Chondrocyte (in vitro differentiated cells): ENCODE measurements around the gene FMNL2. TPM values are rescaled to one million over a fixed set of nuclear protein-coding genes. Genes with fewer than 3 reads are reported as not detected.
A peak's percentile ranks its signal among the peaks of the same experiment; 100 is the strongest.

ENCODE experiments used
- DNase-seq: peaks from one replicate; pipeline ENCODE4 v3.0.0; 2021; ENCODE audit warnings: mixed read lengths, low spot score
- H3K27ac Mint-ChIP-seq: one replicate; pipeline ENCODE4 v1.8.0; 2021; ENCODE audit warnings: mild to moderate bottlenecking, moderate library complexity, mixed read lengths; ENCODE audit not compliant: unreplicated experiment
- H3K27me3 Mint-ChIP-seq: 2 replicates; pipeline ENCODE4 v1.8.0; 2021; ENCODE audit warnings: low read depth, mixed read lengths
- H3K36me3 Mint-ChIP-seq: 2 replicates; pipeline ENCODE4 v1.8.0; 2021; ENCODE audit warnings: low read depth, mixed read lengths
- H3K4me1 Mint-ChIP-seq: 2 replicates; pipeline ENCODE4 v1.8.0; 2021; ENCODE audit warnings: low read depth, mild to moderate bottlenecking, mixed read lengths
- H3K4me3 Mint-ChIP-seq: one replicate; pipeline ENCODE4 v1.8.0; 2021; ENCODE audit warnings: mild to moderate bottlenecking, moderate library complexity, mixed read lengths; ENCODE audit not compliant: unreplicated experiment
- H3K9me3 Mint-ChIP-seq: 2 replicates; pipeline ENCODE4 v1.8.0; 2021; ENCODE audit warnings: low read depth, mixed read lengths
- total RNA-seq: library from RNA; stranded (reverse); gene quantifications from 3 replicates; pipeline ENCODE4 v1.2.1, GENCODE V29; 2021
- TF ChIP-seq, protein P1 (sequence below): fragments of 200-600 bp; sonication (generic); IDR thresholded peaks from 2 replicates; pipeline ENCODE4 v1.5.0; 2021; ENCODE audit warnings: antibody characterized with exemption, mild to moderate bottlenecking, moderate library complexity

Gene FMNL2
- total RNA-seq, 1 donor from 2014 or later: 33.9 TPM

DNA sequence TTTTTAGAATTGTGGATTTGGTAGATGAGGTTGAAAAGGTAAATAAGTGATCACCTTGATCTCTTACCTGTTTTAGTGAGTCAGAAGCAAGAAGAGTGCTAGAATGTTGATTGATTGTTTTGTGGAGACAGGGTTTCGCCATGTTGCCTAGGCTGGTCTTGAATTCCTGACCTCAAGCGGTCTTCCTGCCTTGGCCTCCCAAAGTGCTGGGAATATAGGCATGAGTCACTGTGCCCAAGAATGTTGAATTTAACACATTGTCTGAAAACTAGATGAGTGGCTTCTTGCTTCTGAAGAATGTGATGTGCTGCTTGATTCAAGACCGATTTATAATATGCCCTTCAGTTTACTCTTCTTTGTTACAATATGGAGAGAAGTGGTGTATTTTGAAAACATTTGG lies 121.3 kb downstream of the FMNL2 start:
- peaks cover 1% of the 10 kb centered on the region for H3K36me3 Mint-ChIP-seq
- no peak overlapping the region for H3K4me3 Mint-ChIP-seq
- DNase-seq: no peak
- H3K4me1 Mint-ChIP-seq: peaks cover 58% of the 10 kb centered on the region
- H3K9me3 Mint-ChIP-seq: no peaks in the 10 kb centered on the region
- TF ChIP-seq, protein P1, sequence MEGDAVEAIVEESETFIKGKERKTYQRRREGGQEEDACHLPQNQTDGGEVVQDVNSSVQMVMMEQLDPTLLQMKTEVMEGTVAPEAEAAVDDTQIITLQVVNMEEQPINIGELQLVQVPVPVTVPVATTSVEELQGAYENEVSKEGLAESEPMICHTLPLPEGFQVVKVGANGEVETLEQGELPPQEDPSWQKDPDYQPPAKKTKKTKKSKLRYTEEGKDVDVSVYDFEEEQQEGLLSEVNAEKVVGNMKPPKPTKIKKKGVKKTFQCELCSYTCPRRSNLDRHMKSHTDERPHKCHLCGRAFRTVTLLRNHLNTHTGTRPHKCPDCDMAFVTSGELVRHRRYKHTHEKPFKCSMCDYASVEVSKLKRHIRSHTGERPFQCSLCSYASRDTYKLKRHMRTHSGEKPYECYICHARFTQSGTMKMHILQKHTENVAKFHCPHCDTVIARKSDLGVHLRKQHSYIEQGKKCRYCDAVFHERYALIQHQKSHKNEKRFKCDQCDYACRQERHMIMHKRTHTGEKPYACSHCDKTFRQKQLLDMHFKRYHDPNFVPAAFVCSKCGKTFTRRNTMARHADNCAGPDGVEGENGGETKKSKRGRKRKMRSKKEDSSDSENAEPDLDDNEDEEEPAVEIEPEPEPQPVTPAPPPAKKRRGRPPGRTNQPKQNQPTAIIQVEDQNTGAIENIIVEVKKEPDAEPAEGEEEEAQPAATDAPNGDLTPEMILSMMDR: no peak
- peak overlapping the region; percentile 49 for H3K27ac Mint-ChIP-seq
- H3K27me3 Mint-ChIP-seq: no peaks in the 10 kb centered on the region

DNA sequence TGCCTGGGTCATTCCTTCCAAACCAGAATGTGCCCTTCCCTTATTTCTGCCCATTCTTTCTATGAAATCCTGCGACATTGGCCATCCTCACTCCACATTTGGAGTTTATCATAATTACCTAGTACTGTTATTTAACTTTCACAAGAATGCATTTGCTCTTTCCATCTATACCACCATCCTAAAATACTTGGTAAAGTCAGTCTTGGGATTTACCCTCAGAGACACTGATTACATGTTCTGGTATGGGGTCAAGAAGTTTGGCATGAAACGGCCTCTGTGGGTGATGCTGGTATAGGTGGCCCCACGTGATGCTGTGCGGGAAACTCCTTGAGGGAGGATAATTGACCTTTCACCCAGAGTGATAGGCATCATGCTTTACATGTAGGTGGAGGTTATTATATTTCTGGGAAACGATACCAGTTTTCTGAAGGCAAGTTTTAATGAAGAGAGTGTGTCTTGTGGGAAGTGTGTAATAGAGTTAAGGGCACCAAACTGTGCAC lies 123.5 kb downstream of the FMNL2 start:
- Mint-ChIP-seq H3K4me1 (peaks cover 40% of the 10 kb centered on the region), H3K9me3 (no peaks in the 10 kb centered on the region), H3K4me3 (no peak overlapping the region), H3K27ac (no peak overlapping the region), H3K27me3 (no peaks in the 10 kb centered on the region), H3K36me3 (no peaks in the 10 kb centered on the region)
- DNase-seq: no peak
- TF ChIP-seq, protein P1: no peak

DNA sequence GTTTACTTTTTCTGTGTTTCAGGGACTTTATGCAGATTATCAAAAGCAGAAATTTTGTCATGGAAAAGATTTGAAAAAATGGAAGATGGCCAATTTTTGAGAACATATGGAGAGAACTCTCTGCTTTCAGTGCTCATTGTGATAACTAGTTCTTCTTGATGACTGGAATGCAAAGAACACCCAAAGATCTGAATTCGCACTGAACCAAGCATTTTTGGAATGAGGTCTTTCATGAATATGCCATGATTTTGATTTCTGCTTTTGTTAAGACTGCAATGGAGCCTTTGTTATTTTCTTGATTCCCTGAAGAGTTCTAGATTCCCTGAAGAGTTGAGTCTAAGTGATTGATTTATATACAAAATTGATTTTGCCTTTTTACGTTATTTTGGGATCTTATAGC lies 124.1 kb downstream of the FMNL2 start:
- TF ChIP-seq, protein P1: no peak
- Mint-ChIP-seq H3K36me3 (no peaks in the 10 kb centered on the region), H3K4me3 (no peak overlapping the region), H3K27ac (no peak overlapping the region), H3K4me1 (peaks cover 44% of the 10 kb centered on the region), H3K9me3 (no peaks in the 10 kb centered on the region), H3K27me3 (no peaks in the 10 kb centered on the region)
- DNase-seq: no peak

DNA sequence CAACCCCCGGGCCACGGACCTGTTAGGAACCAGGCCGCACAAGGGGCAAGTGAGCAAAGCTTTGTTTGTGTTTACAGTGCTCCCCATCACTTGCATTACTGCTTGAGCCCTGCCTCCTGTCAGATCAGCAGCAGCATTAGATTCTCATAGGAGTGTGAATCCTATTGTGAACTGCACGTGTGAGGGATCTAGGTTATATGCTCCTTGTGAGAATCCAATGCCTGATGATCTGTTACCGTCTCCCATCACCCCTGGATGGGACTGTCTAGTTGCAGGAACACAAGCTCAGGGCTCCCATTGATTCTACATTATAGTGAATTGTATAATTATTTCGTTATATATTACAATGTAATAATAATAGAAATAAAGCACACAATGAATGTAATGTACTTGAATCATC lies 125.6 kb downstream of the FMNL2 start:
- Mint-ChIP-seq H3K27ac (no peak overlapping the region), H3K27me3 (no peaks in the 10 kb centered on the region), H3K36me3 (no peaks in the 10 kb centered on the region), H3K4me3 (no peak overlapping the region), H3K4me1 (peaks cover 49% of the 10 kb centered on the region), H3K9me3 (no peaks in the 10 kb centered on the region)
- DNase-seq: no peak
- TF ChIP-seq, protein P1: no peak

DNA sequence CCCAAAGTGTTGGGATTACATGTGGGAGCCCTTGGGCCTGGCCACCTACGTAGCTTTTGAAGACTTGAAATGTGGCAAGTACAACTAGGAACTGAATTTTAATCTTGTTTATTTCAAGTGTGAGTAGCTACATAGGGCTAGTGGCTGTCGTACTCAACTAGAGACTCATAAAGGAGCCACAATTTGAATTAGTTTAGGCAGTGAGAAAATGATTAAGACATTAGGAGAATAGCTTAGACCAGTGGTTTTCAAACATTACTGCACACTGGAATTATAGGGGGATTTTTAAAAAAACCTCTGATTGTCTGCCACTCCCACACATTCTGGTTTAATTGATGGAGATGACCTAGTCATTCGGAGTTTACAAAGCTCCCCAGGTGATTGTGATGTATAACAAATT lies 127.1 kb downstream of the FMNL2 start:
- H3K27me3 Mint-ChIP-seq: no peaks in the 10 kb centered on the region
- TF ChIP-seq, protein P1: no peak
- H3K9me3 Mint-ChIP-seq: no peaks in the 10 kb centered on the region
- peaks cover 57% of the 10 kb centered on the region for H3K4me1 Mint-ChIP-seq
- H3K36me3 Mint-ChIP-seq: no peaks in the 10 kb centered on the region
- no peak overlapping the region for H3K27ac Mint-ChIP-seq
- H3K4me3 Mint-ChIP-seq: no peak overlapping the region
- DNase-seq: no peak
